Prostate gland (tissue), 1 donor: ENCODE data around the gene LMTK3.

ENCODE experiments used
- POLR2A ChIP-seq: fragments of 450-650 bp; IDR thresholded peaks from one replicate; pipeline ENCODE4 v1.6.1; 2016; ENCODE audit warnings: antibody characterized with exemption, mild to moderate bottlenecking
- POLR2AphosphoS5 ChIP-seq: sonication (generic); formaldehyde crosslinking; IDR thresholded peaks from one replicate; pipeline ENCODE4 v1.6.1; 2017; ENCODE audit warnings: antibody characterized with exemption

GRCh38 chr19:48487544-48487943 lies 24.1 kb downstream of the LMTK3 start:
- TF ChIP-seq POLR2AphosphoS5 (no peak), POLR2A (no peak)
